Measurements from ENCODE around the gene S1PR3. TPM values are rescaled to one million over a fixed set of nuclear protein-coding genes. Genes with fewer than 3 reads are reported as not detected.

Gene S1PR3
- total RNA-seq, 1 experiment from 2014 or later = 8.4 TPM

- H3K4me1 ChIP-seq (ENCODE audit: insufficient read depth, low read length) = no peaks in the 10 kb centered on the region
- no peak overlapping the region for H3K9ac ChIP-seq (ENCODE audit: low read length)
- CTCF ChIA-PET = no interaction called here
- no TSS peak for BruUV-seq (replicated peaks)
- H3F3A ChIP-seq (ENCODE audit: low read length, unreplicated experiment) = no peaks in the 10 kb centered on the region
- H3K9me2 ChIP-seq (replicated peaks; ENCODE audit: low read length) = no peaks in the 10 kb centered on the region
- no peak overlapping the region for H2AFZ ChIP-seq (ENCODE audit: low read length)
- POLR2A ChIA-PET (ENCODE audit: unreplicated experiment) = no interaction called here
- intact Hi-C loops (cut with micrococcal nuclease) = no loop called here
- H3K4me3 ChIP-seq (ENCODE audit: low read length) = no peak overlapping the region
- DNase-seq = no peak
- no peaks in the 10 kb centered on the region for H3K36me3 ChIP-seq (ENCODE audit: low read depth, low read length)
- TF ChIP-seq CTCF (conservative IDR thresholded peaks at IDR 0.05; ENCODE audit: low read depth, low read length) (no peak), EZH2 (IDR thresholded peaks at IDR 0.05; ENCODE audit: low read length, unreplicated experiment) (no peak), EZH2phosphoT487 (IDR thresholded peaks at IDR 0.05; ENCODE audit: borderline replicate concordance, low read length) (no peak)
- no peaks in the 10 kb centered on the region for H4K20me1 ChIP-seq (ENCODE audit: low read length)
- no peaks in the 10 kb centered on the region for H3K79me2 ChIP-seq (ENCODE audit: low read length)
- no peaks in the 10 kb centered on the region for H3K27me3 ChIP-seq (ENCODE audit: low read length)
- ATAC-seq = no peak
- H3K4me2 ChIP-seq (ENCODE audit: low read length) = no peak overlapping the region
- no peaks in the 10 kb centered on the region for H3K9me3 ChIP-seq (ENCODE audit: low read length)
- no peak overlapping the region for H3K27ac ChIP-seq (ENCODE audit: low read length)
These were observed 48.4 kb downstream of the S1PR3 start for GRCh38 chr9:89039664-89040063.

GRCh38 chr9:89042984-89043383, 51.7 kb downstream of the S1PR3 start:
- no peaks in the 10 kb centered on the region for H3K9me2 ChIP-seq (replicated peaks; ENCODE audit: low read length)
- no peaks in the 10 kb centered on the region for H3K4me1 ChIP-seq (ENCODE audit: insufficient read depth, low read length)
- H3F3A ChIP-seq (ENCODE audit: low read length, unreplicated experiment) = no peaks in the 10 kb centered on the region
- TF ChIP-seq EZH2phosphoT487 (IDR thresholded peaks at IDR 0.05; ENCODE audit: borderline replicate concordance, low read length) (no peak), EZH2 (IDR thresholded peaks at IDR 0.05; ENCODE audit: low read length, unreplicated experiment) (no peak), CTCF (conservative IDR thresholded peaks at IDR 0.05; ENCODE audit: low read depth, low read length) (no peak)
- H3K27ac ChIP-seq (ENCODE audit: low read length) = no peak overlapping the region
- intact Hi-C loops (cut with micrococcal nuclease) = no loop called here
- H3K79me2 ChIP-seq (ENCODE audit: low read length) = no peaks in the 10 kb centered on the region
- POLR2A ChIA-PET (ENCODE audit: unreplicated experiment) = no interaction called here
- no peak overlapping the region for H3K4me3 ChIP-seq (ENCODE audit: low read length)
- DNase-seq (no peak), ATAC-seq (no peak)
- no peaks in the 10 kb centered on the region for H3K27me3 ChIP-seq (ENCODE audit: low read length)
- no peaks in the 10 kb centered on the region for H3K9me3 ChIP-seq (ENCODE audit: low read length)
- CTCF ChIA-PET = no interaction called here
- H2AFZ ChIP-seq (ENCODE audit: low read length) = no peak overlapping the region
- no peaks in the 10 kb centered on the region for H4K20me1 ChIP-seq (ENCODE audit: low read length)
- H3K36me3 ChIP-seq (ENCODE audit: low read depth, low read length) = no peaks in the 10 kb centered on the region
- H3K9ac ChIP-seq (ENCODE audit: low read length) = no peak overlapping the region
- no peak overlapping the region for H3K4me2 ChIP-seq (ENCODE audit: low read length)
- BruUV-seq (replicated peaks) = no TSS peak

- Histone ChIP-seq H4K20me1 (ENCODE audit: low read length) (no peaks in the 10 kb centered on the region), H3K4me2 (ENCODE audit: low read length) (no peak overlapping the region), H3K36me3 (ENCODE audit: low read depth, low read length) (no peaks in the 10 kb centered on the region), H3K4me3 (ENCODE audit: low read length) (no peak overlapping the region), H2AFZ (ENCODE audit: low read length) (no peak overlapping the region), H3K79me2 (ENCODE audit: low read length) (no peaks in the 10 kb centered on the region), H3K27me3 (ENCODE audit: low read length) (no peaks in the 10 kb centered on the region), H3K9me2 (replicated peaks; ENCODE audit: low read length) (no peaks in the 10 kb centered on the region), H3K9me3 (ENCODE audit: low read length) (no peaks in the 10 kb centered on the region), H3F3A (ENCODE audit: low read length, unreplicated experiment) (no peaks in the 10 kb centered on the region), H3K4me1 (ENCODE audit: insufficient read depth, low read length) (no peaks in the 10 kb centered on the region), H3K27ac (ENCODE audit: low read length) (no peak overlapping the region), H3K9ac (ENCODE audit: low read length) (no peak overlapping the region)
- no peak for DNase-seq
- no TSS peak for BruUV-seq (replicated peaks)
- intact Hi-C loops (cut with micrococcal nuclease) = no loop called here
- ATAC-seq = no peak
- TF ChIP-seq EZH2phosphoT487 (IDR thresholded peaks at IDR 0.05; ENCODE audit: borderline replicate concordance, low read length) (no peak), CTCF (conservative IDR thresholded peaks at IDR 0.05; ENCODE audit: low read depth, low read length) (no peak), EZH2 (IDR thresholded peaks at IDR 0.05; ENCODE audit: low read length, unreplicated experiment) (no peak)
- ChIA-PET POLR2A (ENCODE audit: unreplicated experiment) (no interaction called here), CTCF (no interaction called here)
These were observed 52.8 kb downstream of the S1PR3 start for GRCh38 chr9:89044104-89044503.
